Fibroblast of lung (primary cell): Measurements from ENCODE around the gene ADI1.

ENCODE experiments used
- EZH2 ChIP-seq: IDR thresholded peaks from 2 replicates; pipeline ENCODE4 v1.5.1; 2012; ENCODE audit warnings: low read length, control low read depth, mild to moderate bottlenecking; ENCODE audit errors: missing control alignments
- TF ChIP-seq, protein P1 (sequence below), 2 donors: IDR thresholded peaks in 1 of 2; conservative IDR thresholded peaks in 1 of 2; 1 replicate in 1 of 2; 2 replicates in 1 of 2; pipeline ENCODE4 v1.5.1; 2011 to 2012; ENCODE audit warnings: low read length in 2 of 2, control low read depth in 1 of 2, inconsistent platforms in 1 of 2, low read depth in 1 of 2, mild to moderate bottlenecking in 1 of 2

DNA sequence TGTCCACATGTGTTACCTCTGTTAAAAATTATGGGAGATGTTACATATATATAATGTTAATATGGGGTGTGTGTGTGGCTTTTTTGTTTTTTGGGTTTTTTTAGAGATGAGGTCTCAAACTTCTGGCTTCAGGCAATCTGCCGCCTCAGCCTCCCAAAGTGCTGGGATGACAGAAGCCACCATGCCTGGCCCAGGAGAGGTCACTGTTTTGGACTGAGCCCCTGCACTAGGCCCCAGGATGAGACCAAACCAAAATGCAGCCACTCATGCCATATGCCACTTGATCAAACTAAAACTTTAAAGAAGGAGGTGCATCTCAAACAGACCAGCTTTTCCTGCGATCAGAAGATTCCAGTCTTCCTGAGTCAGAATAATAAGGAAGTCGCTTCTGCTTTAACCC is 2.5 kb downstream of the ADI1 start:
- TF ChIP-seq, protein P1, sequence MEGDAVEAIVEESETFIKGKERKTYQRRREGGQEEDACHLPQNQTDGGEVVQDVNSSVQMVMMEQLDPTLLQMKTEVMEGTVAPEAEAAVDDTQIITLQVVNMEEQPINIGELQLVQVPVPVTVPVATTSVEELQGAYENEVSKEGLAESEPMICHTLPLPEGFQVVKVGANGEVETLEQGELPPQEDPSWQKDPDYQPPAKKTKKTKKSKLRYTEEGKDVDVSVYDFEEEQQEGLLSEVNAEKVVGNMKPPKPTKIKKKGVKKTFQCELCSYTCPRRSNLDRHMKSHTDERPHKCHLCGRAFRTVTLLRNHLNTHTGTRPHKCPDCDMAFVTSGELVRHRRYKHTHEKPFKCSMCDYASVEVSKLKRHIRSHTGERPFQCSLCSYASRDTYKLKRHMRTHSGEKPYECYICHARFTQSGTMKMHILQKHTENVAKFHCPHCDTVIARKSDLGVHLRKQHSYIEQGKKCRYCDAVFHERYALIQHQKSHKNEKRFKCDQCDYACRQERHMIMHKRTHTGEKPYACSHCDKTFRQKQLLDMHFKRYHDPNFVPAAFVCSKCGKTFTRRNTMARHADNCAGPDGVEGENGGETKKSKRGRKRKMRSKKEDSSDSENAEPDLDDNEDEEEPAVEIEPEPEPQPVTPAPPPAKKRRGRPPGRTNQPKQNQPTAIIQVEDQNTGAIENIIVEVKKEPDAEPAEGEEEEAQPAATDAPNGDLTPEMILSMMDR (conservative IDR thresholded peaks at IDR 0.05 in 1 of 2, IDR thresholded peaks at IDR 0.05 in 1 of 2; ENCODE audit: low read depth in 1 of 2, low read length in 2 of 2), result no peak
- no peak for TF ChIP-seq EZH2
